HG02642 (cell line): ENCODE data around the gene COL15A1.

Experiments used
- ATAC-seq: cut with Tn5 transposase; IDR thresholded peaks from one replicate; pipeline ENCODE4 v1.9.1; 2021; ENCODE audit warnings: mild to moderate bottlenecking; ENCODE audit not compliant: unreplicated experiment, poor library complexity

COL15A1 gene

GRCh38 chr9:99118782-99119466 is 175.2 kb downstream of the COL15A1 start:
- ATAC-seq, result peak; percentile 96

- ATAC-seq, result no peak
Observed at GRCh38 chr9:99119976-99120655, 176.4 kb downstream of the COL15A1 start.
